Choroid plexus epithelial cell (primary cell): ENCODE results near the gene BRSK2.
"Not testable (repeated sequence)": the region's sequence is repeated elsewhere in the genome, so short reads cannot be mapped to it uniquely, and the experiment has no call there.

Experiments
- DNase-seq: peaks from one replicate; pipeline ENCODE4 v3.0.0-alpha.2; 2010; ENCODE audit warnings: low read depth
- H3K4me3 ChIP-seq: 2 replicates; pipeline ENCODE4 v1.5.1; 2011; ENCODE audit warnings: low read depth, mild to moderate bottlenecking, control low read depth, low read length, moderate library complexity
- CTCF ChIP-seq: conservative IDR thresholded peaks from 2 replicates; pipeline ENCODE4 v1.5.1; 2011; ENCODE audit warnings: low read depth, mild to moderate bottlenecking, control low read depth, inconsistent platforms, low read length, moderate library complexity

BRSK2 gene

GRCh38 chr11:1425006-1425405 lies 35.3 kb downstream of the BRSK2 start:
- H3K4me3 ChIP-seq = no peak overlapping the region
- no peak for TF ChIP-seq CTCF
- DNase-seq = no peak

- no peak for TF ChIP-seq CTCF
- DNase-seq = no peak
- no peak overlapping the region for H3K4me3 ChIP-seq
Measured at GRCh38 chr11:1425439-1425838, 35.7 kb downstream of the BRSK2 start.

- no peak for TF ChIP-seq CTCF
- no peak overlapping the region for H3K4me3 ChIP-seq
- no peak for DNase-seq
Measured at GRCh38 chr11:1428762-1429316, 39.1 kb downstream of the BRSK2 start.

- DNase-seq = no peak
- H3K4me3 ChIP-seq = no peak overlapping the region
- TF ChIP-seq CTCF = no peak
Measured at GRCh38 chr11:1433568-1433967, 43.8 kb downstream of the BRSK2 start.

- DNase-seq = no peak
- H3K4me3 ChIP-seq = no peak overlapping the region
- TF ChIP-seq CTCF = no peak
Measured at GRCh38 chr11:1433977-1434640, 44.4 kb downstream of the BRSK2 start.

GRCh38 chr11:1435479-1435819 lies 45.7 kb downstream of the BRSK2 start:
- not testable (repeated sequence) for DNase-seq, H3K4me3 ChIP-seq

- no peak for TF ChIP-seq CTCF
- no peak overlapping the region for H3K4me3 ChIP-seq
- no peak for DNase-seq
Measured at GRCh38 chr11:1435820-1436467, 46.2 kb downstream of the BRSK2 start.
